H9 (cell line): ENCODE results near the gene TBC1D8. TPM values are rescaled to one million over a fixed set of nuclear protein-coding genes. Genes with fewer than 3 reads are reported as not detected.

Experiments used
- DNase-seq: peaks from one replicate; pipeline ENCODE4 v3.0.0-alpha.2; 2017
- H2AFZ ChIP-seq: one replicate; pipeline ENCODE4 v1.6.1; 2013; ENCODE audit warnings: mild to moderate bottlenecking, low read length, control low read depth, moderate library complexity
- H2AK5ac ChIP-seq: 2 replicates; pipeline ENCODE4 v1.6.1; 2013; ENCODE audit warnings: low read length, control low read depth, mixed read lengths; ENCODE audit not compliant: insufficient read length
- H2BK120ac ChIP-seq: one replicate; pipeline ENCODE4 v1.6.1; 2013; ENCODE audit warnings: low read depth, mild to moderate bottlenecking, low read length, control low read depth, inconsistent platforms; ENCODE audit not compliant: poor library complexity, severe bottlenecking
- H2BK12ac ChIP-seq: 2 replicates; pipeline ENCODE4 v1.6.1; 2013; ENCODE audit warnings: low read length, control low read depth, mixed read lengths, low read depth; ENCODE audit not compliant: insufficient read length
- H2BK15ac ChIP-seq: 2 replicates; pipeline ENCODE4 v1.6.1; 2013; ENCODE audit warnings: low read depth, low read length, control low read depth
- H2BK20ac ChIP-seq: one replicate; pipeline ENCODE4 v1.6.1; 2013; ENCODE audit warnings: low read depth, mild to moderate bottlenecking, low read length, control low read depth, inconsistent platforms; ENCODE audit not compliant: poor library complexity, severe bottlenecking
- H2BK5ac ChIP-seq: 2 replicates; pipeline ENCODE4 v1.6.1; 2013; ENCODE audit warnings: low read length, control low read depth, mixed read lengths; ENCODE audit not compliant: insufficient read length
- H3K14ac ChIP-seq: 2 replicates; pipeline ENCODE4 v1.6.1; 2013; ENCODE audit warnings: low read length, control low read depth; ENCODE audit not compliant: insufficient read depth
- H3K18ac ChIP-seq: 2 replicates; pipeline ENCODE4 v1.6.1; 2013; ENCODE audit warnings: low read depth, mild to moderate bottlenecking, mixed read lengths, low read length, control low read depth; ENCODE audit not compliant: insufficient read length
- H3K23ac ChIP-seq: 2 replicates; pipeline ENCODE4 v1.6.1; 2013; ENCODE audit warnings: low read length, control low read depth, mixed read lengths, low read depth; ENCODE audit not compliant: insufficient read length
- H3K23me2 ChIP-seq: 2 replicates; pipeline ENCODE4 v1.6.1; 2013; ENCODE audit warnings: low read depth, mild to moderate bottlenecking, mixed read lengths, low read length, control low read depth; ENCODE audit not compliant: insufficient read length, poor library complexity, severe bottlenecking
- H3K27ac ChIP-seq: 2 replicates; pipeline ENCODE4 v1.5.1; 2013; ENCODE audit warnings: low read length, control low read depth, mixed read lengths, low read depth; ENCODE audit not compliant: insufficient read length
- H3K27me3 ChIP-seq: 2 replicates; pipeline ENCODE4 v1.6.1; 2013; ENCODE audit warnings: low read length, control low read depth, inconsistent platforms; ENCODE audit not compliant: insufficient read depth
- H3K4ac ChIP-seq: 2 replicates; pipeline ENCODE4 v1.6.1; 2013; ENCODE audit warnings: low read depth, mild to moderate bottlenecking, control low read depth, inconsistent platforms, low read length, moderate library complexity
- H3K4me1 ChIP-seq: 2 replicates; pipeline ENCODE4 v1.6.1; 2013; ENCODE audit warnings: low read length, control low read depth, inconsistent platforms; ENCODE audit not compliant: insufficient read depth
- H3K4me2 ChIP-seq: 2 replicates; pipeline ENCODE4 v1.6.1; 2013; ENCODE audit warnings: low read length, control low read depth, mixed read lengths; ENCODE audit not compliant: insufficient read length, insufficient read depth
- H3K56ac ChIP-seq: 2 replicates; pipeline ENCODE4 v1.6.1; 2013; ENCODE audit warnings: low read depth, mild to moderate bottlenecking, mixed read lengths, low read length, control low read depth; ENCODE audit not compliant: insufficient read length
- H3K79me1 ChIP-seq: 2 replicates; pipeline ENCODE4 v1.6.1; 2013; ENCODE audit warnings: low read depth, mild to moderate bottlenecking, moderate library complexity, low read length, control low read depth, inconsistent platforms; ENCODE audit not compliant: insufficient read depth, poor library complexity, severe bottlenecking
- H3K79me2 ChIP-seq: 2 replicates; pipeline ENCODE4 v1.6.1; 2013; ENCODE audit warnings: low read length, control low read depth, inconsistent platforms; ENCODE audit not compliant: insufficient read depth
- H3K9ac ChIP-seq: 2 replicates; pipeline ENCODE4 v1.6.1; 2013; ENCODE audit warnings: low read length, control low read depth, mixed read lengths; ENCODE audit not compliant: insufficient read length; ENCODE audit errors: extremely low read depth
- H3K9me3 ChIP-seq: one replicate; pipeline ENCODE4 v1.6.1; 2013; ENCODE audit warnings: low read depth, low read length, inconsistent platforms; ENCODE audit not compliant: control insufficient read depth
- H3T11ph ChIP-seq: one replicate; pipeline ENCODE4 v1.6.1; 2013; ENCODE audit warnings: mild to moderate bottlenecking, low read length, control low read depth, inconsistent platforms
- H4K20me1 ChIP-seq: one replicate; pipeline ENCODE4 v1.6.1; 2013; ENCODE audit not compliant: control insufficient read depth, insufficient read length, insufficient read depth
- H4K5ac ChIP-seq: 2 replicates; pipeline ENCODE4 v1.6.1; 2013; ENCODE audit warnings: low read depth, mild to moderate bottlenecking, mixed read lengths, low read length, control low read depth; ENCODE audit not compliant: insufficient read length
- H4K8ac ChIP-seq: replicated peaks from 2 replicates; pipeline ENCODE4 v1.6.1; 2013; ENCODE audit warnings: low read length, control low read depth, mixed read lengths, low read depth; ENCODE audit not compliant: insufficient read length
- H4K91ac ChIP-seq: 2 replicates; pipeline ENCODE4 v1.6.1; 2013; ENCODE audit warnings: low read depth, mild to moderate bottlenecking, moderate library complexity, mixed read lengths, low read length, control low read depth; ENCODE audit not compliant: insufficient read length
- H3K27ac Mint-ChIP-seq, 3 experiments: 2 replicates in 2 of 3; 3 replicates in 1 of 3; pipeline ENCODE4 v1.8.0; 2020 to 2021; ENCODE audit warnings: mixed read lengths in 3 of 3, mild to moderate bottlenecking in 1 of 3, moderate library complexity in 1 of 3
- H3K27me3 Mint-ChIP-seq: 2 replicates; pipeline ENCODE4 v1.8.0; 2021; ENCODE audit warnings: low read depth, mild to moderate bottlenecking, moderate library complexity, mixed read lengths
- H3K36me3 Mint-ChIP-seq, 3 experiments: 2 replicates in 2 of 3; 3 replicates in 1 of 3; pipeline ENCODE4 v1.8.0; 2020 to 2021; ENCODE audit warnings: low read depth in 3 of 3, mixed read lengths in 3 of 3; ENCODE audit not compliant: insufficient read depth in 1 of 3
- H3K4me1 Mint-ChIP-seq, 2 experiments: 2 replicates each; pipeline ENCODE4 v1.8.0; 2020; ENCODE audit warnings: mixed read lengths in 2 of 2
- H3K4me3 Mint-ChIP-seq, 2 experiments: 2 replicates in 1 of 2; 3 replicates in 1 of 2; pipeline ENCODE4 v1.8.0; 2020 to 2021; ENCODE audit warnings: mild to moderate bottlenecking in 2 of 2, mixed read lengths in 2 of 2, moderate library complexity in 1 of 2
- H3K9me3 Mint-ChIP-seq, 2 experiments: 2 replicates in 1 of 2; 3 replicates in 1 of 2; pipeline ENCODE4 v1.8.0; 2020; ENCODE audit warnings: mild to moderate bottlenecking in 2 of 2, mixed read lengths in 2 of 2, moderate library complexity in 1 of 2
- CTCF ChIP-seq: fragments of 200-600 bp; sonication (generic); conservative IDR thresholded peaks from 3 replicates; pipeline ENCODE4 v1.8.0; 2021; ENCODE audit warnings: antibody characterized with exemption, mild to moderate bottlenecking
- WGBS: extraction: QIAGEN DNeasy Blood & Tissue Kit; methylation state at CpG from one replicate; pipeline ENCODE4 v1.1.7; 2013; ENCODE audit warnings: missing lambda C conversion rate, low lambda C conversion rate, mixed read lengths; ENCODE audit not compliant: insufficient read length; ENCODE audit errors: extremely low coverage; 5-methylcytosine and 5-hydroxymethylcytosine counted together
- total RNA-seq: library from RNA; stranded (reverse); gene quantifications from 2 replicates; pipeline ENCODE4 v1.2.1, GENCODE V29; 2021

Gene TBC1D8
- total RNA-seq, 1 experiment from 2014 or later = 16.6 TPM

- no peaks in the 10 kb centered on the region for H3K23me2 ChIP-seq
- no peak overlapping the region for H3K4ac ChIP-seq
- no peaks in the 10 kb centered on the region for H3K9me3 ChIP-seq
- no peak overlapping the region for H3K4me2 ChIP-seq
- no peak for DNase-seq
- no peak overlapping the region for H2BK120ac ChIP-seq
- no peak overlapping the region for H2BK5ac ChIP-seq
- no peak overlapping the region for H4K8ac ChIP-seq
- Mint-ChIP-seq H3K4me1 (peaks cover 13 to 20% of the 10 kb centered on the region in 2 experiments; a peak in 3 of 4 replicates), H3K27me3 (no peaks in the 10 kb centered on the region), H3K36me3 (peaks cover 0 to 14% (median 0%) of the 10 kb centered on the region in 3 experiments; a peak in 2 of 7 replicates), H3K27ac (peak overlapping the region in 2 of 3 experiments; percentile 42 to 74; a peak in 4 of 7 replicates), H3K9me3 (no peaks in the 10 kb centered on the region; a peak in 2 of 5 replicates), H3K4me3 (no peak overlapping the region)
- WGBS = no CpG with 5 or more reads among the region's 2 CpGs
- no peak overlapping the region for H3T11ph ChIP-seq
- H3K18ac ChIP-seq = no peak overlapping the region
- TF ChIP-seq CTCF = no peak
- no peak overlapping the region for H2AK5ac ChIP-seq
- no peak overlapping the region for H2AFZ ChIP-seq
- no peaks in the 10 kb centered on the region for H4K20me1 ChIP-seq
- no peak overlapping the region for H3K23ac ChIP-seq
- H4K91ac ChIP-seq = no peak overlapping the region
- no peak overlapping the region for H3K56ac ChIP-seq
- no peak overlapping the region for H2BK15ac ChIP-seq
- H3K27ac ChIP-seq = no peak overlapping the region
- H3K79me2 ChIP-seq = peaks cover 5% of the 10 kb centered on the region; the same call in 1 of the 2 replicates
- H4K5ac ChIP-seq = no peak overlapping the region
- H3K4me1 ChIP-seq = no peaks in the 10 kb centered on the region; the same call in 1 of the 2 replicates
- H3K9ac ChIP-seq = no peak overlapping the region
- no peaks in the 10 kb centered on the region for H3K79me1 ChIP-seq
- no peak overlapping the region for H3K14ac ChIP-seq
- no peak overlapping the region for H2BK20ac ChIP-seq
- H2BK12ac ChIP-seq = no peak overlapping the region
- no peaks in the 10 kb centered on the region for H3K27me3 ChIP-seq
Measured at GRCh38 chr2:101133492-101134100, 17.6 kb downstream of the TBC1D8 start.
